Thoracic aorta (tissue), 2 donors: ENCODE results near the gene ADGRL3. TPM values are rescaled to one million over a fixed set of nuclear protein-coding genes. Genes with fewer than 3 reads are reported as not detected.
A peak's percentile ranks its signal among the peaks of the same experiment; 100 is the strongest.

Experiments
- ATAC-seq: fragments of 150-250 bp; one replicate; pipeline ENCODE4 v1.8.0; 2017; ENCODE audit warnings: low read depth; ENCODE audit not compliant: insufficient number of reproducible peaks, low FRiP score
- DNase-seq: peaks from one replicate; pipeline ENCODE4 v3.0.0-alpha.2; 2020; ENCODE audit warnings: low spot score
- H3K27ac ChIP-seq, 2 donors: fragments of 200-600 bp; sonication (generic); 1 replicate in 1 of 2; 2 replicates in 1 of 2; pipeline ENCODE4 v1.5.1; 2016; ENCODE audit warnings: mild to moderate bottlenecking in 2 of 2, moderate library complexity in 2 of 2
- H3K27me3 ChIP-seq: fragments of 200-600 bp; sonication (generic); replicated peaks from 2 replicates; pipeline ENCODE4 v1.6.0; 2016; ENCODE audit warnings: mild to moderate bottlenecking; ENCODE audit not compliant: insufficient read depth
- H3K36me3 ChIP-seq: fragments of 200-600 bp; sonication (generic); one replicate; pipeline ENCODE4 v1.5.1; 2016
- H3K4me1 ChIP-seq, 2 donors: fragments of 200-600 bp; sonication (generic); 1 replicate in 1 of 2; 2 replicates in 1 of 2; pipeline versions ENCODE4 v1.5.1 to v1.6.0; 2016; ENCODE audit warnings: low read depth in 2 of 2, mild to moderate bottlenecking in 1 of 2; ENCODE audit not compliant: control insufficient read depth in 1 of 2
- H3K4me3 ChIP-seq: fragments of 200-600 bp; sonication (generic); 2 replicates; pipeline ENCODE4 v1.5.1; 2016; ENCODE audit warnings: mild to moderate bottlenecking
- H3K9me3 ChIP-seq: fragments of 200-600 bp; sonication (generic); 2 replicates; pipeline ENCODE4 v1.5.1; 2016
- total RNA-seq, 2 donors: library from RNA; depleted of rRNA; stranded (reverse); fragments of >200 nt; gene quantifications; one replicate each; pipeline versions ENCODE4 v1.1.0 to v1.2.3, GENCODE V29; 2016
- TF ChIP-seq, protein P1 (sequence below): fragments of 200-600 bp; sonication (generic); IDR thresholded peaks from one replicate; pipeline ENCODE4 v1.5.1; 2019; ENCODE audit warnings: antibody characterized with exemption

ADGRL3 gene
- total RNA-seq, 2 donors from 2014 or later, result 17.5 to 18.1 TPM

DNA sequence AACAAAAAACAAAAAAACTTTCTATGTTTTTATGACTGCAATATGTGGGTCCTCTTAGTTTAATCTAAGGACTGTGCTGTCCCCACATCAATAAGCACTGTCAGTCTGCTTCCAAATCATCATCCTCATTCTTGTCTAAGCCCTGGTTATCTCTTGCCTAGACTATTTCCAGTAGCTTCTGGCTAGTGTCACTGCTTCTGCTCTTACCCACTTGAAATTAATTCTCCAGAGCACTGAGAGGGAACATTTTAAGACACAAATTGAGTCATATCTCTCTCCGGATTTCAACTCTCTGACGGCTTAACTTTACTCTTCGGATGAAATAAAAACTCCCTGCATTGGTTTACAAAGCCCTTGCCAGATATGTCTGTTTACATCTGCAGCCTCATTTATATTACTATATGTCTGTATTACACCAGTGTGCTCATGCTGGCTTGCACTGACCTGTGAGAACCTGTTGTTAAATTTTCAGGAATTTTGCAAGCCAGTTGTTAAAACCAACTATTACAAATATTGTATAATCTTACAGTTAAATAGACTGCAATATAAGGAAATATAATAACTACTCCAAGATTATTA lies 345.9 kb downstream of the ADGRL3 start:
- Histone ChIP-seq H3K4me3 (no peak overlapping the region), H3K27me3 (no peaks in the 10 kb centered on the region), H3K9me3 (no peaks in the 10 kb centered on the region), H3K27ac (no peak overlapping the region), H3K4me1 (no peaks in the 10 kb centered on the region), H3K36me3 (no peaks in the 10 kb centered on the region)
- TF ChIP-seq, protein P1, sequence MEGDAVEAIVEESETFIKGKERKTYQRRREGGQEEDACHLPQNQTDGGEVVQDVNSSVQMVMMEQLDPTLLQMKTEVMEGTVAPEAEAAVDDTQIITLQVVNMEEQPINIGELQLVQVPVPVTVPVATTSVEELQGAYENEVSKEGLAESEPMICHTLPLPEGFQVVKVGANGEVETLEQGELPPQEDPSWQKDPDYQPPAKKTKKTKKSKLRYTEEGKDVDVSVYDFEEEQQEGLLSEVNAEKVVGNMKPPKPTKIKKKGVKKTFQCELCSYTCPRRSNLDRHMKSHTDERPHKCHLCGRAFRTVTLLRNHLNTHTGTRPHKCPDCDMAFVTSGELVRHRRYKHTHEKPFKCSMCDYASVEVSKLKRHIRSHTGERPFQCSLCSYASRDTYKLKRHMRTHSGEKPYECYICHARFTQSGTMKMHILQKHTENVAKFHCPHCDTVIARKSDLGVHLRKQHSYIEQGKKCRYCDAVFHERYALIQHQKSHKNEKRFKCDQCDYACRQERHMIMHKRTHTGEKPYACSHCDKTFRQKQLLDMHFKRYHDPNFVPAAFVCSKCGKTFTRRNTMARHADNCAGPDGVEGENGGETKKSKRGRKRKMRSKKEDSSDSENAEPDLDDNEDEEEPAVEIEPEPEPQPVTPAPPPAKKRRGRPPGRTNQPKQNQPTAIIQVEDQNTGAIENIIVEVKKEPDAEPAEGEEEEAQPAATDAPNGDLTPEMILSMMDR, result no peak
- DNase-seq (no peak), ATAC-seq (no peak)

DNA sequence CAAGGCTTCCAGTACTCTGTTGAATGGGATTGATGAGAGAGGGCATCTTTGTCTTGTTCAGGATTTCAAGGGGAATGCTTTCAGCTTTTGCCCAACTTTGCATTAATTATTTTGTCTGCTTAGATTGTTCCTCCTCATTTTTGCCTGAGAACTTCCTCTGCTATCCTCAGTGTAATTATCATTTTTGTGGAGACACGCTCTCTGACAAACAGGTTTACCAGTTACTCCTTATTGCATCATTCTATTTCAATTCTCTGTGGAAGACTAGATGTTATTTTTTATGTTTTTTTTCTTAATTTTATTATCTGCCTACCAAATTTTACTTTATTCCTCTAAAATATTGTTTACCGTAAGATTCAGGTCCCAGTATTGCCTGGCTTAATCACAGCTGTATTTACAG lies 349.2 kb downstream of the ADGRL3 start:
- no peak overlapping the region for H3K27ac ChIP-seq
- no peaks in the 10 kb centered on the region for H3K27me3 ChIP-seq
- DNase-seq (no peak), ATAC-seq (no peak)
- no peaks in the 10 kb centered on the region for H3K9me3 ChIP-seq
- H3K4me3 ChIP-seq, result no peak overlapping the region
- TF ChIP-seq, protein P1, result no peak
- H3K4me1 ChIP-seq, result no peaks in the 10 kb centered on the region
- H3K36me3 ChIP-seq, result no peaks in the 10 kb centered on the region

DNA sequence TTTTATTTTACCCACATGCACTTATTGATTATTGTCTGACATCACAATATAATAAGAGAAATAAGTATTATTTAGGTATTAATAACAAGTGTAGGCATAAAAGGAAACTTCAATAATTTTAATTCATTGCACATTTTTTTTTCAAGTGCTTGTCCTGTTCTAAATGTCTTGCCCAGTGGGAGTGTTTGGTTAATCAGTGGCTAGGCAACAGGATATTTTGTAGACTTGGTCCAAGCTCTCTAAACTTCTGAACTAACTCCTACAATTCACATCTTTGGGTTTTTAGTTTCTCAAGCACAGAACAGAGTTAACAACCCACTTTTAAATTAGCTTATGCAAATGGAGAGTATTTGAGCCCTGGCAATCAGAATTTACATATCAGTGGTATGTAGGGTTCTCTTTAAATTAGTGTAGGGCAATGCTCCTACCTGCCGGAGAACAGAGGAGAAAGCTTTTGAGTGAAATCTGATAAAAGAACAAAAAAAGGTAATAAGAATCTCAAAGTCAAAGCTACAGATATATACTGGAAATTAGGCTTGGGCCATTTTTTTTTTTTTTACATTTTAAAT lies 353.5 kb downstream of the ADGRL3 start:
- H3K9me3 ChIP-seq, result no peaks in the 10 kb centered on the region
- H3K4me3 ChIP-seq, result no peak overlapping the region
- TF ChIP-seq, protein P1, result no peak
- H3K27me3 ChIP-seq, result no peaks in the 10 kb centered on the region
- H3K36me3 ChIP-seq, result no peaks in the 10 kb centered on the region
- ATAC-seq (no peak), DNase-seq (no peak)
- no peak overlapping the region for H3K27ac ChIP-seq
- peaks cover 0 to 18% of the 10 kb centered on the region in 2 donors for H3K4me1 ChIP-seq

DNA sequence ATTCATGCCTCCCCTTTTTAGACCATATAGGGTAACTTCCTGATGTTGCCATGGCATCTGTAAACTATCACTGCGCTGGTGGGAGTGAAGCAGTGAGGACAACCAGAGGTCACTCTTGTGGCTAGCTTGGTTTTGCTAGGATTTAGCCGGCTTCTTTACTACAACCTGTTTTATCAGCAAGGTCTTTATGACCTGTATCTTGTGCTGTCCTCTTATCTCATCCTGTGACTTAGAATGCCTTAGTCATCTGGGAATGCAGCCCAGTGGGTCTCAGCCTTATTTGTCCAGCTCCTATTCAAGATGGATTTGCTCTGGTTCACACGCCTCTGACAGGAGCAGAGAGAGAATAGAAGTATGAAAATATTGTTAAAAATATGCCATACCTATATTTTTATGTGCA lies 355.7 kb downstream of the ADGRL3 start:
- Histone ChIP-seq H3K27me3 (no peaks in the 10 kb centered on the region), H3K4me1 (peaks cover 0 to 23% of the 10 kb centered on the region in 2 donors), H3K9me3 (no peaks in the 10 kb centered on the region), H3K36me3 (no peaks in the 10 kb centered on the region), H3K4me3 (no peak overlapping the region), H3K27ac (peak overlapping the region in 1 of 2 donors; percentile 49)
- TF ChIP-seq, protein P1, result no peak
- no peak for ATAC-seq
- no peak for DNase-seq

DNA sequence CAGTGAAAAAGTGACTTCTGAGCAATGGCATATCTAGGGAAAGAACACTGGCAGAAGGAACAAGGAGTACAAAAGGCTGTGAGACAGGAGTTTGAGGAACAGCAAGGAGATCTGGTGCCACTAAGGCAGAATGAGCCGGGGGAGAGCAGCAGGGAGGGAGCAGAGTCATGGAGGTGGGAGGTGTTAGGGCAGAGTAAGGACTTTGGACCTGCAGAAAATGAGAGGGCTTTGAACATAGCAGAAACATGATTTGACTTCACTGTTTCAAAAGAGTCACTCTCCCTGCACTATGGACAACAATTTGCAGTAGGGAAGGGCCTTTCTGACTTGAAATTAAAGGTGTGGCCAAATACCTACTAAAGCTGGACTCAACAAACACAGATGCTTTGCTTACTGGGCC lies 356.2 kb downstream of the ADGRL3 start:
- Histone ChIP-seq H3K27ac (peak overlapping the region in 1 of 2 donors; percentile 49), H3K4me3 (no peak overlapping the region)
- ATAC-seq, result no peak

More for the DNA sequence above, 356.2 kb downstream of the ADGRL3 start:
- no peaks in the 10 kb centered on the region for H3K36me3 ChIP-seq
- H3K4me1 ChIP-seq, result peaks cover 0 to 23% of the 10 kb centered on the region in 2 donors
- H3K27me3 ChIP-seq, result no peaks in the 10 kb centered on the region
- no peak for DNase-seq
- no peaks in the 10 kb centered on the region for H3K9me3 ChIP-seq
- TF ChIP-seq, protein P1, result no peak
